Ureter (tissue), 1 donor: Measurements from ENCODE around the gene PRICKLE3. TPM values are rescaled to one million over a fixed set of nuclear protein-coding genes. Genes with fewer than 3 reads are reported as not detected.
A peak's percentile ranks its signal among the peaks of the same experiment; 100 is the strongest.

Source experiments
- DNase-seq: peaks from one replicate; pipeline ENCODE4 v3.0.0-alpha.2; 2020; ENCODE audit warnings: low spot score
- total RNA-seq: library from RNA; stranded (reverse); gene quantifications from one replicate; pipeline ENCODE4 v1.2.4, GENCODE V29; 2023
- donor health status: DM: yes; HTN: yes; CAD: no.

Gene PRICKLE3
- 24.7 TPM for total RNA-seq

GRCh38 chrX:49186125-49187027 is at the start of gene PRICKLE3:
Gene PRICKLE3, minus strand, starts transcription at chrX:49186373. Its CDS starts 76 bp downstream, at chrX:49186297.
- peak; percentile 86 for DNase-seq

GRCh38 chrX:49233887-49234555 is 47.8 kb upstream of the PRICKLE3 start:
- DNase-seq: no peak

- no peak for DNase-seq
These were observed 47.0 kb upstream of the PRICKLE3 start, which contains the start of gene CACNA1F for GRCh38 chrX:49233176-49233575. Gene CACNA1F, minus strand, starts transcription at chrX:49233340. Its CDS starts 31 bp downstream, at chrX:49233309.

GRCh38 chrX:49232525-49232924 is 46.4 kb upstream of the PRICKLE3 start:
- DNase-seq: no peak

GRCh38 chrX:49231333-49232000 is 45.3 kb upstream of the PRICKLE3 start:
- DNase-seq: no peak

- peak; percentile 78 for DNase-seq
These were observed 44.5 kb upstream of the PRICKLE3 start for GRCh38 chrX:49230500-49231232.

GRCh38 chrX:49228185-49228584 is 42.0 kb upstream of the PRICKLE3 start:
- no peak for DNase-seq

- no peak for DNase-seq
These were observed 41.6 kb upstream of the PRICKLE3 start for GRCh38 chrX:49227726-49228125.

GRCh38 chrX:49226946-49227345 is 40.8 kb upstream of the PRICKLE3 start:
- DNase-seq: no peak

- DNase-seq: no peak
These were observed 39.7 kb upstream of the PRICKLE3 start for GRCh38 chrX:49225858-49226257.

- DNase-seq: no peak
These were observed 35.7 kb upstream of the PRICKLE3 start for GRCh38 chrX:49221868-49222267.

GRCh38 chrX:49220100-49220499 is 33.9 kb upstream of the PRICKLE3 start:
- DNase-seq: no peak

- no peak for DNase-seq
These were observed 28.9 kb upstream of the PRICKLE3 start for GRCh38 chrX:49214996-49215526.

- DNase-seq: no peak
These were observed 28.2 kb upstream of the PRICKLE3 start for GRCh38 chrX:49214416-49214815.

- no peak for DNase-seq
These were observed 26.7 kb upstream of the PRICKLE3 start for GRCh38 chrX:49212861-49213260.

- DNase-seq: no peak
These were observed 26.0 kb upstream of the PRICKLE3 start for GRCh38 chrX:49212209-49212608.

GRCh38 chrX:49211074-49211473 is 24.9 kb upstream of the PRICKLE3 start:
- DNase-seq: no peak

- DNase-seq: no peak
These were observed 24.2 kb upstream of the PRICKLE3 start for GRCh38 chrX:49210406-49210805.

- DNase-seq: no peak
These were observed 23.5 kb upstream of the PRICKLE3 start for GRCh38 chrX:49209434-49210251.

GRCh38 chrX:49208399-49208798 is 22.2 kb upstream of the PRICKLE3 start:
- no peak for DNase-seq
